CD4-positive, CD25-positive, alpha-beta regulatory T cell (primary cell): ENCODE results near the gene TSPAN6. TPM values are rescaled to one million over a fixed set of nuclear protein-coding genes. Genes with fewer than 3 reads are reported as not detected.

Experiments
- ATAC-seq, 2 donors: fragments of 150-1000 bp; cut with Tn5 transposase; one replicate each; pipeline ENCODE4 v1.10.0; 2021; ENCODE audit warnings: low read depth in 2 of 2, moderate number of reproducible peaks in 2 of 2, moderate library complexity in 1 of 2
- DNase-seq, 3 donors: peaks; one replicate each; pipeline versions ENCODE4 v3.0.0 to v3.0.0-alpha.2; 2012 to 2022; ENCODE audit warnings: mixed read lengths in 1 of 3
- H3K27ac ChIP-seq: one replicate; pipeline ENCODE4 v1.7.0; 2013; ENCODE audit warnings: mild to moderate bottlenecking, low read length; ENCODE audit not compliant: insufficient read depth, poor library complexity, severe bottlenecking
- H3K27me3 ChIP-seq: one replicate; pipeline ENCODE4 v1.7.0; 2013; ENCODE audit warnings: low read length; ENCODE audit not compliant: control insufficient read depth, insufficient read depth
- H3K36me3 ChIP-seq: one replicate; pipeline ENCODE4 v1.7.0; 2013; ENCODE audit warnings: mild to moderate bottlenecking, low read length, moderate library complexity; ENCODE audit not compliant: control insufficient read depth, insufficient read depth
- H3K4me1 ChIP-seq: 2 replicates; pipeline ENCODE4 v1.7.0; 2013; ENCODE audit warnings: mild to moderate bottlenecking, low read length; ENCODE audit not compliant: insufficient read depth, control insufficient read depth, poor library complexity, severe bottlenecking
- H3K4me3 ChIP-seq: one replicate; pipeline ENCODE4 v1.7.0; 2013; ENCODE audit warnings: low read depth, mild to moderate bottlenecking, low read length, moderate library complexity
- H3K9me3 ChIP-seq, 2 experiments: 1 replicate in 1 of 2; 2 replicates in 1 of 2; pipeline ENCODE4 v1.7.0; 2013; ENCODE audit warnings: low read length in 2 of 2, mild to moderate bottlenecking in 1 of 2, moderate library complexity in 1 of 2; ENCODE audit not compliant: control insufficient read depth in 2 of 2
- H3K27ac Mint-ChIP-seq, 3 donors: one replicate each; pipeline ENCODE4 v1.8.0; 2020 to 2022; ENCODE audit warnings: mild to moderate bottlenecking in 3 of 3, mixed read lengths in 3 of 3, moderate library complexity in 2 of 3
- H3K27me3 Mint-ChIP-seq: one replicate; pipeline ENCODE4 v1.8.0; 2022; ENCODE audit warnings: mild to moderate bottlenecking, mixed read lengths
- H3K36me3 Mint-ChIP-seq: one replicate; pipeline ENCODE4 v1.8.0; 2020; ENCODE audit warnings: mixed read lengths
- H3K4me1 Mint-ChIP-seq, 4 donors: one replicate each; pipeline ENCODE4 v1.8.0; 2020 to 2022; ENCODE audit warnings: mixed read lengths in 4 of 4, mild to moderate bottlenecking in 1 of 4
- H3K4me3 Mint-ChIP-seq, 4 donors: one replicate each; pipeline ENCODE4 v1.8.0; 2020 to 2022; ENCODE audit warnings: mild to moderate bottlenecking in 4 of 4, mixed read lengths in 4 of 4, moderate library complexity in 3 of 4
- H3K9me3 Mint-ChIP-seq, 7 donors: one replicate each; pipeline ENCODE4 v1.8.0; 2020 to 2022; ENCODE audit warnings: mixed read lengths in 7 of 7, mild to moderate bottlenecking in 3 of 7, moderate library complexity in 2 of 7
- polyA plus RNA-seq, 4 donors: library from polyadenylated mRNA; unstranded; fragments of 300-500 nt; fragmentation: Illumina TruSeq; gene quantifications; one replicate each; pipeline ENCODE4 v1.2.3, GENCODE V29; 2021
- total RNA-seq: library from RNA; stranded (reverse); gene quantifications from one replicate; pipeline ENCODE4 v1.2.3, GENCODE V29; 2022

The TSPAN6 gene
- total and polyA plus RNA-seq, 5 donors from 2014 or later, result 0.17 to 4.2 (median 0.71) TPM

GRCh38 chrX:100596601-100597000 lies 40.0 kb downstream of the TSPAN6 start:
- no peaks in the 10 kb centered on the region for H3K27me3 ChIP-seq
- H3K4me3 Mint-ChIP-seq, result no peak overlapping the region
- DNase-seq, result no peak
- no peak overlapping the region for H3K4me3 ChIP-seq
- H3K4me1 Mint-ChIP-seq, result no peaks in the 10 kb centered on the region
- no peak overlapping the region for H3K27ac Mint-ChIP-seq
- peaks cover 8% of the 10 kb centered on the region for H3K27me3 Mint-ChIP-seq
- H3K36me3 ChIP-seq, result no peaks in the 10 kb centered on the region
- no peaks in the 10 kb centered on the region for H3K9me3 Mint-ChIP-seq
- ATAC-seq, result no peak
- H3K9me3 ChIP-seq, result no peaks in the 10 kb centered on the region
- no peaks in the 10 kb centered on the region for H3K36me3 Mint-ChIP-seq
- H3K4me1 ChIP-seq, result no peaks in the 10 kb centered on the region
- H3K27ac ChIP-seq, result no peak overlapping the region

GRCh38 chrX:100593581-100593980 lies 43.0 kb downstream of the TSPAN6 start:
- DNase-seq, result no peak
- H3K36me3 ChIP-seq, result no peaks in the 10 kb centered on the region
- ATAC-seq, result no peak
- Mint-ChIP-seq H3K36me3 (no peaks in the 10 kb centered on the region), H3K27me3 (peaks cover 8% of the 10 kb centered on the region), H3K9me3 (peaks cover 0 to 2% (median 0%) of the 10 kb centered on the region in 7 donors), H3K4me3 (no peak overlapping the region), H3K27ac (no peak overlapping the region), H3K4me1 (no peaks in the 10 kb centered on the region)
- no peaks in the 10 kb centered on the region for H3K4me1 ChIP-seq
- H3K27me3 ChIP-seq, result no peaks in the 10 kb centered on the region
- no peak overlapping the region for H3K4me3 ChIP-seq
- H3K27ac ChIP-seq, result no peak overlapping the region
- H3K9me3 ChIP-seq, result no peaks in the 10 kb centered on the region

- Histone ChIP-seq H3K27me3 (no peaks in the 10 kb centered on the region), H3K4me3 (no peak overlapping the region), H3K36me3 (no peaks in the 10 kb centered on the region), H3K27ac (no peak overlapping the region), H3K4me1 (no peaks in the 10 kb centered on the region), H3K9me3 (no peaks in the 10 kb centered on the region)
- Mint-ChIP-seq H3K36me3 (no peaks in the 10 kb centered on the region), H3K4me3 (no peak overlapping the region), H3K27me3 (peaks cover 8% of the 10 kb centered on the region), H3K4me1 (no peaks in the 10 kb centered on the region), H3K27ac (no peak overlapping the region), H3K9me3 (peaks cover 0 to 2% (median 0%) of the 10 kb centered on the region in 7 donors)
- no peak for DNase-seq
- ATAC-seq, result no peak
Observed at GRCh38 chrX:100593126-100593525, 43.5 kb downstream of the TSPAN6 start.

- Mint-ChIP-seq H3K9me3 (peaks cover 0 to 2% (median 0%) of the 10 kb centered on the region in 7 donors), H3K4me1 (no peaks in the 10 kb centered on the region), H3K4me3 (no peak overlapping the region), H3K36me3 (no peaks in the 10 kb centered on the region), H3K27ac (no peak overlapping the region), H3K27me3 (peaks cover 8% of the 10 kb centered on the region)
- Histone ChIP-seq H3K27me3 (no peaks in the 10 kb centered on the region), H3K9me3 (no peaks in the 10 kb centered on the region), H3K36me3 (no peaks in the 10 kb centered on the region), H3K27ac (no peak overlapping the region), H3K4me1 (no peaks in the 10 kb centered on the region), H3K4me3 (no peak overlapping the region)
- DNase-seq (no peak), ATAC-seq (no peak)
Observed at GRCh38 chrX:100591256-100592051, 45.2 kb downstream of the TSPAN6 start.

- Histone ChIP-seq H3K4me3 (no peak overlapping the region), H3K27me3 (no peaks in the 10 kb centered on the region), H3K36me3 (no peaks in the 10 kb centered on the region), H3K27ac (no peak overlapping the region), H3K9me3 (no peaks in the 10 kb centered on the region), H3K4me1 (no peaks in the 10 kb centered on the region)
- no peaks in the 10 kb centered on the region for H3K27me3 Mint-ChIP-seq
- DNase-seq (no peak), ATAC-seq (no peak)
- no peaks in the 10 kb centered on the region for H3K36me3 Mint-ChIP-seq
- H3K4me3 Mint-ChIP-seq, result no peak overlapping the region
- no peaks in the 10 kb centered on the region for H3K4me1 Mint-ChIP-seq
- H3K27ac Mint-ChIP-seq, result no peak overlapping the region
- H3K9me3 Mint-ChIP-seq, result peaks cover 0 to 2% (median 0%) of the 10 kb centered on the region in 7 donors
Observed at GRCh38 chrX:100587861-100588260, 48.7 kb downstream of the TSPAN6 start.

GRCh38 chrX:100586747-100587146 lies 49.9 kb downstream of the TSPAN6 start:
- Histone ChIP-seq H3K27ac (no peak overlapping the region), H3K27me3 (no peaks in the 10 kb centered on the region), H3K4me1 (no peaks in the 10 kb centered on the region), H3K4me3 (no peak overlapping the region), H3K9me3 (no peaks in the 10 kb centered on the region), H3K36me3 (no peaks in the 10 kb centered on the region)
- Mint-ChIP-seq H3K27ac (no peak overlapping the region), H3K27me3 (no peaks in the 10 kb centered on the region), H3K4me3 (no peak overlapping the region), H3K9me3 (peaks cover 0 to 2% (median 0%) of the 10 kb centered on the region in 7 donors), H3K36me3 (no peaks in the 10 kb centered on the region), H3K4me1 (no peaks in the 10 kb centered on the region)
- ATAC-seq (no peak), DNase-seq (no peak)

- H3K36me3 ChIP-seq, result no peaks in the 10 kb centered on the region
- Mint-ChIP-seq H3K4me3 (no peak within 1 kb of the TSS), H3K9me3 (peaks cover 0 to 2% (median 0%) of the 10 kb centered on the region in 7 donors), H3K4me1 (no peaks in the 10 kb centered on the region), H3K36me3 (no peaks in the 10 kb centered on the region), H3K27me3 (no peaks in the 10 kb centered on the region), H3K27ac (no peak within 1 kb of the TSS)
- no peak within 1 kb of the TSS for H3K27ac ChIP-seq
- no peaks in the 10 kb centered on the region for H3K27me3 ChIP-seq
- DNase-seq, result no peak
- no peak for ATAC-seq
- no peak within 1 kb of the TSS for H3K4me3 ChIP-seq
- no peaks in the 10 kb centered on the region for H3K4me1 ChIP-seq
- H3K9me3 ChIP-seq, result no peaks in the 10 kb centered on the region
Observed at GRCh38 chrX:100584611-100585010, 52.0 kb downstream of the TSPAN6 start, which contains the start of gene TNMD. TSS of gene TNMD (plus strand) at chrX:100584936. CDS start at chrX:100585019, 83 bp downstream.
